SKM-1 (cell line): ENCODE data around the gene CKAP2L.

ENCODE experiments used
- DNase-seq: peaks from one replicate; lab custom pipeline; 2025; ENCODE audit not compliant: unreplicated experiment; lab: John Stamatoyannopoulos, UW

CKAP2L gene

DNA sequence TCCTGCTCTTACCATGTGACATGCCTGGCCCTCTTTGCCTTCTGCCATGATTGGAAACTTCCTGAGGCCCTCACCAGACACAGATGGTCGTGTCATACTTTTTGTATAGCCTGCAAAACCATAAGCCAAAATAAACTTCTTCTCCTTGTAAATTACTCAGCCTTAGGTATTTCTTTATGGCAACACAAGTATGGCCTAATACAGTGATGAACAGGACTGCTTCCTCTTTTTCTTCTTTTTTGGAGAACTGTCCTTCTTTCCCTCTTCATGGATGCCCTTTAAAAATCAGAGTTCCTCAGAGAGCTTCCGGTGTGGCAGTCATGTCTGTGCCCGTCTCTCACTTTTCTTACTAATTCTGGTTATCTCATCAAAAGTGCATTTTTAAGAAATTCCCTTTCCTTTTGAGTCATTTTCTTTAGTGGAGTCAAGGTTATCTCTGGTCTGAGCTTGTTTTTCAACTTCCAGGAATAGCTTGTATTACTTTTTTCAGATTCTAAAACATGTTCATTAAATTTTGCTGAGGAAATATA is 29.1 kb upstream of the CKAP2L start:
- DNase-seq: peak; percentile 90

DNA sequence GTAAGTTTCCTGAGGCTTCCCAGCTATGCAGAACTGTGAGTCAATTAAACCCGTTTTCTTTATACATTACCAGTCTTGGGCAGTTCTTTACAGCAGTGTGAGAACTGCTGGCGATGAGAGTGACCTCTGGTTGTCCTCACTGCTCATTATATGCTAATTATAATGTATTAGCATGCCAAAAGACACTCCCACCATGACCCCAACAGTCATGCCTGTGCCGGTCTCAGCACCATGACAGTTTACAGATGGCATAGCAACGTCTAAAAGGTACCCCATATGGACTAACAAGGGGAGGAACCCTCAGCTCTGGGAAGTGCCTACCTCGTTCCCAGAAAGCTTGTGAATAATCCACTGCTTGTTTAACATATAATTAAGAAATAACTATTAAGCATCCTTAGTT is 28.0 kb upstream of the CKAP2L start:
- no peak for DNase-seq

DNA sequence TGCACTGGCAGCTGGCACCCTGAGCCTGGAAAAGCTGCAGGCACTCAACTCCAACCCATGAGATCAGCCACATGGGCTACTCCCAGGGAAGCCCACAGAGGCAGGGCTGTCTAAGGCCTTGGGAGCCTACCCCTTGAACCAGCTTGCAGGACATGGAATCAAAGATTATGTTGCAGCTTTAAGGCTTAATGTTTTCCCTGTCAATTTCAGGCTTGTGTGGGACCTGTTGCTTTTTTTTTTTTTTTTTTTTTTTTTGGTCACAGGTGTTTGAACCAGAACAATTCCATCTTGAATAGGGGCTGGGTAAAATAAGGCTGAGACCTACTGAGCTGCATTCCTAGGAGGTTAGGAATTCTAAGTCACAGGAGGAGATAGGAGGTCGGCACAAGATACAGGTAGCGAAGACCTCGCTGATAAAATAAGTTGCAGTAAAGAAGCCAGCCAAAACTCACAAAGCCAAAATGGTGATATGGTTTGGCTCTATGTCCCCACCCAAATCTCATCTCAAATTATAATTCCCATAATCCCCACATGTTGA is 27.4 kb upstream of the CKAP2L start:
- no peak for DNase-seq

DNA sequence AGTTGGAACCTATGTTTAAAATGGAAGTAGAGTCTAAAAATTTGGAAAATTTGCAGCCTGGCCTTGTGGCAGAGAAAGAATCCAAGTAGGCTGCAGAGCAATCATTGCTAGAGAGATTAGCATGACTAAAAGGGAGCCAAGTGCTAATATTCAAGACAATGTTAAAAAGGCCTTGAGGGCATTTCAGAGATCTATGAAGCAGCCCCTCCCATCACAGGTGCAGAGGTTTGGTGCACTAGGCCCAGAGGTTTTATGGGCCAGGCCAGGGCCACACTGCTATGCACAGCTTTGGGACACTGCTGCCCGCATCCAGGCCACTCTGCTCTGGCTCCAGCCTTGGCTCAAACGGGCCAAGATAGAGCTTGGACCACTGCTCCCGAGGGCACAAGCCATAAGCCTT is 26.6 kb upstream of the CKAP2L start:
- no peak for DNase-seq

DNA sequence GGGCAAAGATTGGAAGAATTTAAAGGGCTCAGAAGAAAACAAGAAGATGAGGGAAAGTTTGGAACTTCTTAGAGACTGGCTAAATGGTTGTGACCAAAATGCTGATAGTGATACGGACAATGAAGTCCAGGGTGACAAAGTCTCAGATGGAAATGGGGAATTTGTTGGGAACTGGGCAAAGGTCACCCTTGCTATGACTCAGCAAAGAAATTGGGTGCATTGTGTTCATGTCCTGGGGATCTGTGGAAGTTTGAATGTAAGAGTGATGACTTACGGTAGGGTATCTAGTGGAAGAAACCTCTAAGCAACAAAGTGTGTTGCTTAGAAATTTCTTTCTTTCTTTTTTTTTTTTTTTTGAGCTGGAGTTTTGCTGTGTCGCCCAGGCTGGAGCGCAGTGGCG is 25.9 kb upstream of the CKAP2L start:
- DNase-seq: no peak

DNA sequence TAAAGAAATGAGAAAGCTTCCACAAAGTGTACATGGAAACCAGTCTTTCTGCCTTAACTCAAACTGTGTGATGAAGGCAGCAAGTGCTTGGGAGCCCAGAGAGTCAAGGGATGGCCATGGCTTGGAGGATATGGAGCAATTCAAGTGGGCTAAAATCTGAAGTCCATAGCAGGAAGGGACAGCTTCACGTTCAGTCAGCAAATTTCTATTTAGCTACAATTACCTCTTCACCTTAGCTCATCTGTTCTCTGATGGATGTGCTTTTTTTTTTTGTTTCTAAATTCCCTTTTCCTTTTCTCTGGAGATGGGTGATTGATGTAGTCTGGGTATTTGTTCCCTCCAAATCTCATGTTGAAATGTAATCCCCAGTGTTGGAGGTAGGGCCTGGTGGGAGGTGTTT is 24.8 kb upstream of the CKAP2L start:
- no peak for DNase-seq

DNA sequence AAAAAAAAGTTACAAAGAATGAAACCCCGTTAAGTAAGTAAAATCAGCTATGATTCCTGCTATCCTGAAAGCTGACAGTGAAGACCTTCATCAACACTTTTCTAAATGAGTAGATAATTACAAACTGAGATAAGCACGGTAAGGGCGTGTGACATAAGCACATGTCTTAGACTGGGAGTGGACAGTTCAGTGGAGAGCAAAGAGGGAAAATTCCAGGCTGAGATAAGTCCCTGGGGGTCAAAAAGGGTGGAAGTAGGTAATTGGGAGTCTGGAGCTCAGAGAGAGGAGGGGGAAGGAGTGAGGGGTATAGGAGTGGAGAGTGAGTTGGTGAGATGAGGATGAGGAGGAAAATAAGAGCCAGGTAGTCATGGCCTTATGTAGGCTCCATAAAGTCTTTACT is 24.2 kb upstream of the CKAP2L start:
- DNase-seq: no peak

DNA sequence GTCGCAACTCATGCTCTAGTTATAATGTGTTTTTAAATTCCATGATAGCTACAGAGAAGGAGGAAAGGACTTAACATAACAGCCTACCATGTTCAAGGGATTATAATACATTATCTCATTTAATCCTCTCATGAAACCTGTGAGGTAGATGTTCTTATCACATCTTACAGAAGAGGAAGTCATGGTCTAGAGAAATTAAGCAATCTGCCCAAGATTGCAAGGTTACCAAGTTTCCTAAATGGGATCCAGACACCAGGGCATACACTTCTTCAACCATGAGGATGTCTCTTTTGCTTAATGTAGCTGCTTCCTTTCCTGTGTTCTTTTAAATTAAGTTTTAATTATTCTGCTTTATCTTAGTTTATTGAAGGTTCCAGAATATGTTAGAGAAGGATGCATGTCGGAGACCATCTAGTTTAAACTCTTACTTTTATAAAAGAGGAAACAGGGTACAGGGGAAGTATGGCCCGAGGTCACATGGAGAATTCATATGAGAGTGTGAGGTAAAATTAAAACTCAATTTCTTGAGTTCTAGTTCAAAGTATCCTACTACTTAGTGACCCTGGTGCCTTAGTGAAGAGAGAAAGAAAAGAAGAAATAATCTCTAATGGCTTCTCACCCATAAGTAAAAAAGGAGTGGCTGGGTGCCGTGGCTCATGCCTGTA is 23.5 kb upstream of the CKAP2L start:
- DNase-seq: peak; percentile 89

DNA sequence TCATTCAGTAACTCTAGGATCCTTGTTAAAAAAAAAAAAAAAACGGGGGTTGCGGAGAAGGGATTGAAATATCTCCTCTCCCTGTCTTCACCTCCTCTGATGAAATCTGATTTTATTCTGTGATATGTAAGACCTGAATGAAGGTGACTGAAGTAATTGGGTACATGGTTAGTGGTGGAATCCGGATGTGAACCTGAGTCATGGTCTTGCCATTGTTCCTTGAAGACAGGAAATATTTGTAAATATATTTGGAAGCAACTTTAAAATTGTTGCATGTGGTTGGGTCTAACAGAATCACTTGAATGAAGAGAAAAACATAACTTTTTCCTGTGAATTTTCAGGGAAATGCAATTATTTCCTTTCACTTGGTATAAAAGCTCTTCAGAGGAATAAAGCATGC is 22.9 kb upstream of the CKAP2L start:
- no peak for DNase-seq

DNA sequence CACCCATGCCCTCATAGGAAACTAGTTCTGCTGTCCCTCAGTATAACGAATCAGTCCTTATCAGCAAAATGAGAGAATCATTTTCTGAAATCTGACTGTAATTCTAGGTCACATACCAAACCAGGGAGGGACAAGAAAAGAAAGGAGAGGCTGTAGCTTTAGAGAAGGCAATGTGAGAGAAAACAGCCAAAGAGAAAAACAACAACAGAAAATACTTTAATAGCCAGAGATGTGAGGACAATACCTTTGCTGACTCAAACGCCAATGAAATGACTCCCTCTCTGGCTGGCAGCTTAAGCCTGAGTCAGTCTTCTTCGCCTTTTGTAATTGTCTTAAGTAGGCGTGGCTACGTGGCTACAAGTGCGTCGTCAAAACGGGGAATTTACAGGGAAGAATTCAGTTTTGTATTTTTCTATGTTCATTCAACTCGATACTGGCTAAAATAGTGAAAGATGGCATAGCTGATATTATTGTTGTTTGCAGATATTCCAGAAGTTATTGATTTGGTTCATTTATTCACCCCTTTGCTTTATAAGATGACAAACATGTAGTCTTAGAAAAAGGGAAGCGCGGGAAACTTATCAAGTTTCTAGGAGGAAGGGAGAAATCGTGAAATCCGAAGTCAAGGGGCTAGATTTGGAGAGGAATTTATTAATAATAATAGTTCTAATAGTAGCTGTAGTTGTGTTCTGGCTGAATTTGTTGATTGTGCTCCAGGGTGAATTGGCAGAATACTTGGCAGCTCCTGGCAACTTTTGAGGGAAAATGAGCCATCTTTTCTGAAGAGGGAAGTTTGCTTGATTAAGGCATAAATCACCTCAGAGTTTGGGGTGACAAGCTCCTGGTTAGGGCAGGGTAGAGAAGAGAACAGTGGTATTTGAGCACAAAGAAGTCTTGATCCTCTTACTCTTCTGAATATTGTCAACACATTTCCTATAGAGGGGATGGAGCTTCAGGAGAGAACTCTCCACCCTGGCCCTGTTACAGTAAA is 20.1 kb upstream of the CKAP2L start, which contains the start of gene IL1A:
TSS of gene IL1A (minus strand) at position 295 of the 991 bp plus-strand sequence. CDS start 723 bp downstream, outside the sequence.
- no peak for DNase-seq

DNA sequence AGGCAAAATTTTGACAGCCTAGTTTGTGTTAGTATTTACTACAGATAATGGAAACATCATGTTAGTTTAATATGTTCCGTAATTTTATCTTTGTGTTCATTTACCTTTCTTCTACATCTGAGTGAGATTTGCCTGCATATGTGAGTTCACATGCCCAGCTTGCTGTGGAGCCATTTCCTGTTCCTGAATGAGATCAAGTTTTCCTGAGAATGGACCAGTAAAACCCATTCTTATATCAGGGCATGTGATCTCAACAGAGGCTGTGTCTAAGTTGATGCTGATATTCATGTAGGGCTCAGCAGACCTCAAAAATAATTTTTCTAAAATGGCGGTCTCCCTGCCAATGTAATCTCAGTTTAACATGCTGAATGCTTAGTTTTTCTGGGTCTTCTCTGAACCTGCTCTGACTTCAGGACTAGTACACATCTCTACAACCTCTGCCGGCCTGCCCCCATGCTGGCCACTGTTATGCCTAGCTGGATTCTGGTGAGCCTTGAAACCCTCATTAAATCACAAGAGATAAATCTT is 18.8 kb upstream of the CKAP2L start:
- no peak for DNase-seq

DNA sequence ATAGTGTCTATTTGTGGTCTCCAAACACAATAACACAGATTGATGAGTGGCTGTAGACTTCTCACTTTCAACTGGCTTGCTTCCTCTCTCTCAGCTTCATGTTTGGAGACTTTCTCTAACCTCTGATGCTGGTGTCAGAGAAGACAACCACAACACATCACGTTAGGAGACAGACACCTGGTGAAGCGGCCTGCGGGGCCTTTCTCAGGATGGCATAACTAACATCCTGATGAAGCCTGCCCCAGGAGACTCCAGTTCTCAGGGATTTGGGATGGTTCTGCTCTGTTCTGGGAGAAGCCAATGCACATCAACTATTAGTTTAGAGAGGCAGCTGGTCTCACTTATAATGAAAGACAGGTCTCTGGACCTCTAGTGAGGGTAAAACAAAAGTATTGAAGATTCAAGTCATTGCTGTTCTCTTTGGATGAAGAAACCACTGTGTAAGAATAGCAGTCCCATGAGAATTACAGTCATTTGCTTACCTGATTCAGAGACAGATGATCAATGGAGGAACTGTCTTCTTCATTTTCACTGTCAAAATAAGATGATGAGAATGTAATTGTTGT is 17.9 kb upstream of the CKAP2L start:
- DNase-seq: no peak

DNA sequence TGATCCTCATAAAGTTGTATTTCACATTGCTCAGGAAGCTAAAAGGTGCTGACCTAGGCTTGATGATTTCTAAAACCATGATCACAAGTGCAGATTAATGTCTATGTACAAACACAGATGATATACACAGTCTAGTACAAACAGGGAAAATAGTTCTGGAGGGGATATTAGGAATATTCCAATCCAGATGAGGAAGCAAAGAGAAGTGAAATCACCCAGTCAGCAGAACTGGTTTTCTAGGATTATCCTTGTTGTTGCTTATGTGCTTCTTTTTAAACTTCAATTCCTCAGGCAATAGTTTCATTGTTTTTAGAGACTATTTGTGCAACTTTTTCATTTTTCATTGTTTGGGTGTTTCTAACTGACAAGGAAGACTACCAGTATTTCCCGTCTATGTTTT is 15.2 kb upstream of the CKAP2L start:
- DNase-seq: no peak

DNA sequence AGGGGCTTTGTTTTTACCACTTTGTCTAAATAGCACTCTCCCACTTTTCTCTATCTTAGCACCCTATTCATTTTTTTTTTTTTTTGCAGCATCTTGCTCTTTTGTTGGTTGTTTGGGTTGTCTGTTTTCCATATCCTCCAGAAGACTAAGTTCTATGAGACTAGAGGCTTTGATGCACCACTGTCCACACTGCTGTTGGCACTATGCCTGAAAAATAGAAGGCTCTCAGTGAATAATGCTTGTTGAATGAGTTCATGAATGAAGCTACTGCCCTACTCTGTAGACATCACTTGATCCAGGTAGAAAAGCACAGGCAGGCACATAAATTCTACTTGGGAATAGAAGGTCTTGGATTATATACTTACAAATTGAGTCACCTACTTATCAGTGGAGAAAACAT is 12.6 kb upstream of the CKAP2L start:
- DNase-seq: no peak

DNA sequence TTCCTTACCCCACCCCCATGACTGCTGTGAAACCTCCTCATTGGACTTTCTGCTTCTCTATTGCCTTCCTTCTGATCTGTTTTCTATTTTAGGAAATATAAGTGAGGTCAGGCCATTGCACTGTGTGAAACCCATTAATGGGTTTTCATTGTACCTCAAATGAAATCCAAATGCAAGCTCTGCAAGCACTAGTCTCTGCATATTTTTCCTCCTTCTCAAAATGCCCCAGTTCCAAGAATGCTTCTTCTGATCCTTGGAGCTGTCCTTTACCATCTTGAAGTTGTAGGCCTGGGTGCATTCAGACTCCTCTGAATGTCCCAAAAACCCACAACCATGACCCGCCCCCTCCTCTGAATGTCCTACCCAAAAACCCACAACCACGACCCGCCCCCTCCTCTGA is 11.7 kb upstream of the CKAP2L start:
- no peak for DNase-seq

DNA sequence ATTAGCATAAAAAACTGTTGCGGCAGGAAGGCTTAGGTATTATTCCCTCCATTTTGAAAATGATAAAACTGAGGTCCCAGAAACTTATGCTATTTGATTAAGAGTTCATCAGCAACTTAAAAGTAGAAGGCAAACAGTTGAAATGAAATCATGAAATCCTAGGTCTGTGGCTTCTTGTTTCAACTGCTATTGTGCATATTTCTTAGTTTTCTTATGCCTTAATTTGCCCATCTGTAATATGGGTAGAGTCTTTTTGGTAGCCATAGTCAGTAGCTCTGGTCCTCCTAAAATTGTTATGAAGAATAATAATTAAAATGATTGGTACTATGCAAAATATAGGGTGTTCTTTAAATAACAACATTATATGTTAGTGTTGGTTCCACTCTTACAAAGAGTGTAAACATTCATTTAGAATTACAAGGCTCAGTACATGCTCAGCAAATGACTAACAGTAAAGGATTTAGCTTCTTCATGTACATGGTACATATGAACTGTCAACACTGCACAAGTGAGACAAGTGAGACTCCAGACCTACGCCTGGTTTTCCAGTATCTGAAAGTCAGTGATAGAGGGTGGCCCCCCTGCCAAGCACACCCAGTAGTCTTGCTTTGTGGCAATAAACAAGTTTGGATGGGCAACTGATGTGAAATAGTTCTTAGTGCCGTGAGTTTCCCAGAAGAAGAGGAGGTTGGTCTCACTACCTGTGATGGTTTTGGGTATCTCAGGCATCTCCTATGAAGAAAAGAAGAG is 10.3 kb upstream of the CKAP2L start:
- DNase-seq: no peak

DNA sequence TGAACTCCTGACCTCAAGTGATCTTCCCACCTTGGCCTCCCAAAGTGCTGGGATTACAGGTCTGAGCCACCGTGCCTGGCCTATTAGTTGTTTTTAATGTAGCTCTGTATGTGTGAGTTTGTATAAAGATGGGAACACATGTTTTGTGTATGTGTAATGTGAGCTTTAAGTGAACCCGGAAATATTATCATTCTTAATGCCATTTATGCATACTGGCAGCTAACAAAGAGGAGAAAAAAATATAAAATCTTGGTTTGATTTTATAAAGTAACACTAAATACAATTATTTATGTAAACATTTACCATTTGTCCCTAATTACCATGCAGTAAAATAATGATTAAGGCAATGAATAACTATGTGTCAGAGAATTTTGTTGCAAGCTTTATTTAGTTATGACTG is 9.1 kb upstream of the CKAP2L start:
- DNase-seq: no peak

DNA sequence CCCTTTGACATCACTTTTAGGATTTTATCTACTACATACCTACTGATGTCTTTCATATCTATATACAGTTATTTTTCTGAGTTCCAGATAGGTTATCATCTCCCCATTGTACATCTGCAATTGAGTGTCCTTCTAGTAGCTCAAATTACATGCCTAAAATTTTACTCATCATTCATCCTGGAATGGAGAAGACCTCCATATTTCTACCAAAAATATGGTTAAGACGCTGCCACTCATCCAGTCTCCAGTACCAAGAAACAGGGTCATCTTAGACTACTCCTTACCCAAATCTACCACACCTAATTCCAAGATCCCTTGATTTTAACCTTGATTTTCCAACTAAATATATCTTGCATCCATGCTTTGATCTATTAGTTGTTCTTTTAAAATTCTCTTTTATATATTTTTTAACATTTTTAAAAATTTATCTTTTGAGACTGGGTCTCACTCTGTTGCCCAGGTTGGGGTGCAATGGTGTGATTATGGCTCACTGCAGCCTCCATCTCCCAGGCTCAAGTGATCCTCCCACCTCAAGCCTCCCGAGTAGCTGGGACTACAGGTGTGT is 8.6 kb upstream of the CKAP2L start:
- no peak for DNase-seq

DNA sequence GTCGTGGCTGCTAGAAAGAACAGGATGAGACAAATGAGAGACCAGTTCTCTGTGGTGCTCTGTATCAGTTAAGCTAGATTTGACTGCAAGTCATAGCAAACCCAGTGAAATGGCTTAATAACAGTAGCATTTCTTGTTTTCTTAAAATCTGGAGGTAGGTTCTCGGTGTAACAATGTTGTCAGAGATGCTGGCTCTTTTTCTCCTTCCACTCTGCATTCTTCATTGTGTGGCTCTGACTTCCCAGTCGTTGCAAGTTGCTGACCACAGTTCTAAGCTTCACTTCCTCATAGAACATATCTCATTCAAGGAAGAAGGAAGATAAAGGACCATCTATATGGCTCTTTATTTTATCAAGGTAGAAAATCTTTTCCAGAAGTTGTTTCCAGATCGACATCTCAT is 7.9 kb upstream of the CKAP2L start:
- peak; percentile 49 for DNase-seq

DNA sequence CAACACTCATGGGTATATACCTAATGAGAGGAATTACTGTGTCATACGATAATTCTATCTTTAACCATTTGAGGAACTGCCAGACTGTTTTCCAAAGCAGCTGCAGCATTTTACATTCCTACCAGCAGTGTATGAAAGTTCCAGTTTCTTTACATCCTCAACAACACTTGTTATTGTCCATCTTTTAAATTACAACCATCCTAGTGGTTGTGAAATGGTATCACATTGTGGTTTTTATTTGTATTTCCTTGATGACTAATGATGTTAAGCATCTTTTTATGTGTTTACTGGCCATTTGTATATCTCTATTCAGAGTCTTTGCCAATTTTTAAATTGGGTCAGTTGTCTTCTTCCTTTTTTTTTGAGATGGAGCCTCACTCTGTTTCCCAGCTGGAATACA is 4.0 kb upstream of the CKAP2L start:
- DNase-seq: no peak
